GM19463 (cell line): ENCODE data around the gene SLC6A8.

ENCODE experiments used
- ATAC-seq: cut with Tn5 transposase; IDR thresholded peaks from one replicate; pipeline ENCODE4 v1.9.1; 2021; ENCODE audit warnings: mild to moderate bottlenecking, moderate library complexity; ENCODE audit not compliant: unreplicated experiment

The SLC6A8 gene

GRCh38 chrX:153647461-153648357 is 40.0 kb upstream of the SLC6A8 start:
- no peak for ATAC-seq

GRCh38 chrX:153648358-153649177 is 39.2 kb upstream of the SLC6A8 start:
- ATAC-seq: no peak

- no peak for ATAC-seq
Measured at GRCh38 chrX:153649178-153649914, 38.4 kb upstream of the SLC6A8 start.

- ATAC-seq: no peak
Measured at GRCh38 chrX:153649915-153650782, 37.6 kb upstream of the SLC6A8 start.

GRCh38 chrX:153650959-153651358 is 36.8 kb upstream of the SLC6A8 start:
- ATAC-seq: no peak

- ATAC-seq: no peak
Measured at GRCh38 chrX:153651540-153652079, 36.1 kb upstream of the SLC6A8 start.

GRCh38 chrX:153653556-153653955 is 34.2 kb upstream of the SLC6A8 start:
- ATAC-seq: no peak

- no peak for ATAC-seq
Measured at GRCh38 chrX:153657161-153657560, 30.6 kb upstream of the SLC6A8 start.

- no peak for ATAC-seq
Measured at GRCh38 chrX:153659268-153659667, 28.5 kb upstream of the SLC6A8 start.

GRCh38 chrX:153662266-153662665 is 25.5 kb upstream of the SLC6A8 start:
- ATAC-seq: no peak

- ATAC-seq: no peak
Measured at GRCh38 chrX:153665726-153666306, 21.9 kb upstream of the SLC6A8 start.

- no peak for ATAC-seq
Measured at GRCh38 chrX:153667281-153667955, 20.3 kb upstream of the SLC6A8 start.

GRCh38 chrX:153667956-153668396 is 19.8 kb upstream of the SLC6A8 start:
- ATAC-seq: no peak

- no peak for ATAC-seq
Measured at GRCh38 chrX:153668423-153669173, 19.1 kb upstream of the SLC6A8 start.

- no peak for ATAC-seq
Measured at GRCh38 chrX:153669174-153669890, 18.4 kb upstream of the SLC6A8 start.

- no peak for ATAC-seq
Measured at GRCh38 chrX:153669901-153670731, 17.6 kb upstream of the SLC6A8 start.
